Measurements from ENCODE around the gene POLR2F. TPM values are rescaled to one million over a fixed set of nuclear protein-coding genes. Genes with fewer than 3 reads are reported as not detected.
A peak's percentile ranks its signal among the peaks of the same experiment; 100 is the strongest.

POLR2F gene
- 141 and 149 TPM in 2 replicates for total RNA-seq (2014; rRNA removed; shearing (Covaris generic))
- 70.3 and 106 TPM in 2 replicates for polyA plus RNA-seq (2015; cell fraction: cytosol; rRNA removed)
- polyA plus RNA-seq (2015; cell fraction: nucleus; rRNA removed) = 31.7 and 40.3 TPM in 2 replicates

- DNase-seq (ENCODE audit: low read depth) = peak; percentile 87
These were observed at the start of gene POLR2F, which contains the start of gene C22orf23 for GRCh38 chr22:37953437-37954179. Gene POLR2F (plus strand): TSS chr22:37953699. CDS start chr22:37953788, 89 bp downstream. Gene C22orf23 (minus strand): TSS chr22:37953601. CDS start chr22:37953149, 452 bp downstream.

DNA sequence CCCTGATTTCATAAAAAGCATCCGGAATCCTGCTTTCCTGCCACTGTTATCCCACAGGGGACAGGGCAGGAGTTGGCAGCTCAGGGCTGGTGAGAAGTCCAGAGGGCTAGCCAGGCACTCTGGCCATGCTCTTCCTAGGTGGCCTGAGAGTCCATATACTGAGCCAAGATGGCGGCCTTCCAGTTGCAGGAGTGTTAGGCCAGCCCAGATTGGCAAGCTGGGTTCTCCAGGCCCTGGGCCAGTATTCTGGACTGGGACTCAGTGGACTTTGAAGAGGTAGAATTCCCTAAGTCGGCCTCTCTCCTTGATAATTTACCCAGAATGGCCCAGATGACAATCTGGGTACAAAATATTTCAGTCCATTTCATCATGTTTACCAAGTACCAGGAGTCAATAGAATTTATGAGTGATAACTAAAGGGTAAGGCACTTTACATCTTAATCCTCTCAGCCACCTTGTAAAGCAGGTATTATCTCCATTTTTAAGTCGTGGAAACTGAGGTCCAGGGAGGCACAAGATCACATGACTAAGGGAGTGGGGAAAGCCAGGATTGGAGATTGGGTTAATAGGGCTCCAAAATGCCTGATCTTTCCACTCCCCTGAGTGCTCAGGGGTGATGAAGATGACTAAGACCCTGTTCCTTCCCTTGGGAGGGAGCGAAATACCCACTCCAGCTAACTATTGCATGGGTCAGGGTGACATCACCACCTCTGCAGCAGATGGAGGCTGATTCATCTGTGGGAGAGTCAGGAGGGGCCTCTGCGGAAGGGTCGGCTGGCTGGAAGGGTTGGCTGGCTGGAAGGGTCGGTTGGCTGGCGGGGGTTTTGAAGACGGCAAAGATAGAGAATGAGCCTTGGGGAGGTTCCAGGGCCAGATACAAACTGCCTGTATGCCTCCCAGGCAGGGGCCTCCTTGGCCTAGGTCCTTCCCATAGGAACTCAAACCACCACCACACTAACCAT lies 48.6 kb upstream of the POLR2F start:
- DNase-seq (ENCODE audit: low read depth) = peak; percentile 98

- peak; percentile 84 for DNase-seq (ENCODE audit: low read depth)
These were observed 47.8 kb upstream of the POLR2F start, which contains the start of gene MICALL1 for GRCh38 chr22:37905534-37906363. Gene MICALL1 (plus strand): TSS chr22:37906297. CDS start chr22:37906423, 126 bp downstream.

- DNase-seq (ENCODE audit: low read depth) = no peak
These were observed 47.0 kb upstream of the POLR2F start for GRCh38 chr22:37906364-37907008.

GRCh38 chr22:37907036-37907954 lies 46.2 kb upstream of the POLR2F start:
- DNase-seq (ENCODE audit: low read depth) = no peak

DNA sequence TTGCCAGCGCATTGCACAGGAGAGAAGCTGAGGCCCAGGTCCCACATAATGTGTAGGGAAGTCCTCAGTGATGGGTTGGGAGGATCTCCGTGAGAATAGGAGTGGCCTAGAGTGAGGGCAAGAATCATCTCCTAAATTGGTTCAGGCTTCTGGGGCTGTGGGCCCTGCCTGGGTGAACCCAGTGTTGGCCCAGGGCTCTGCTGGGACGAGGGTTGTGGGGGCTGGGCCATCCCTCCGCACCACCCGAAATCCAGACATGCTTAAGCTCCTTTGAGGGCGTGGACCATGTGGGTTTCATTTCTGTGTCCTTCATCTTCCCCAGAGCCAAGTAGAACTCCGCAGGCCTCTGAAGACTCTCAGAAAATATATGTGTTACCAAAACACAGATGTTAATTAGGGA lies 43.7 kb upstream of the POLR2F start:
- no peak for DNase-seq (ENCODE audit: low read depth)

DNA sequence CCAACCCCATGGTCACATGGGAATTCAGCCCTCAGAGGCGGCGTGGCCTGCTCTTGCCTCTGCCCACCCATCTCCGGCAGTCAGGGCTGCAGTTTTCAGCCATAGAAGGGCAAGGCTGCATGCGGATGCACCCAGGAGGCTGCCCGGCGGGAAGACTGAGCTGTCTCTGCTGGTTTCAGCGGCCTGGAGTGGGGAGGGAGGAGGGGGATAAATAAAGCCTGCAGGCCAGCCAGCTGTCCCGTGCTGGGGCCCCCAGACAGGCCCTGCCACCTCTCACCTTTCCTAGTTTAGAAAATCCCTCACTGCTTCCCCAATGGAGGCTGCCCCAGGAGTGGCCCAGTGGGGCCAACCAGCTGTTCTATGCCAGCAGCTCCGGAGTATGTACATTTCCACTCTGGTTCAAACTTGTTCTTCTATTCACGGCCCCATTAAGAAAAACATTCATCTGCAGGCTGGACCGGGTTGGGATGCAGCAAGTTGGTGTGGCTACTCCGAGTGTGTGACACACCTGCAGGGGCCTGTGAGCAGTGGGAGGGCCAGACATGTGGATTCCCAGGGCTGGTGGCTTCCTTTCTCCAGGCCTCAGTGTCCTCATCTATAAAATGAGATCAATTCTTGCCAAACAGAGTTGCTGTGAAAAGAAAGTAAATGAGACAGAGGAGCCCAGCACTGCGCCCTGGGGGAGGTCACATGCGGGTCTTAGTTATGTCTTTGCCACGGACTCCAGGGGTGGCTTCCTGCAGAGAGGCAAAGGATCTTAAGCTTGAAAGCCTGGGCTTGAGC lies 42.4 kb upstream of the POLR2F start:
- DNase-seq (ENCODE audit: low read depth) = no peak

DNA sequence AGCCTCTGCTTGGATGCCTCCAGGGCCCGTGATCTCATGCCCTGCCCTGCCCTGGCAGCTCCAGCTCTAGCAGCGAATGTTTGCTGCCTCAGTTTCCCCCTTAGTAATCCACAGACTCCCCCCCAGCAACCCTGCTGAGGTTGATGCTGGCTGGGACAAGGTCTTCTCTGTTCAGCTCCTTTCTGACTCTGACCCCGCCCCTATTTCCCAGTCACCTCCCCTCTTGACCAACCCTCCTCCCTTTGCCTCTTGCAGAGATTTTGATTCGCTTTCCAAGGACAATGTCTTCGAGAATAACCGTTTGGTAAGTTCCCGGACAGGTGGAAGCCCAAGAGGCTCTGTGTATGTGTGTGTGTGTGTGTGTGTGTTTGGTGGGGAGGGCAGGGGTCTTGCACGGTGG lies 41.8 kb upstream of the POLR2F start:
- no peak for DNase-seq (ENCODE audit: low read depth)

DNA sequence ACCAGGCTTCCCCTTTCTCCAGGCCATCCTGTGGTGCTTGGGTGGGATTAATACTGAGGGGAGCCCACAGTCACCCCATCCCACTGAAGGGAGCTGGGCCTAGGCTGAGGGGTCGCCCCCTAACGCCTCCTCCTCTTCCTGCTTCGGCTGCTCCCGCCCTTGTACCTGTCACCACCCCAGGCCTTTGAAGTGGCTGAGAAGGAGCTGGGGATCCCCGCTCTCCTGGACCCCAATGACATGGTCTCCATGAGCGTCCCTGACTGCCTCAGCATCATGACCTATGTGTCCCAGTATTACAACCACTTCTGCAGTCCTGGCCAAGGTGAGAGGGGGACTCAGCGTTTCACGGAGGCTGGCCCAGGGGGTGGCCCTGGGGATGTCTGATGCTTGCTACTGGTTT lies 41.3 kb upstream of the POLR2F start:
- no peak for DNase-seq (ENCODE audit: low read depth)

- no peak for DNase-seq (ENCODE audit: low read depth)
These were observed 40.2 kb upstream of the POLR2F start for GRCh38 chr22:37913233-37913721.

DNA sequence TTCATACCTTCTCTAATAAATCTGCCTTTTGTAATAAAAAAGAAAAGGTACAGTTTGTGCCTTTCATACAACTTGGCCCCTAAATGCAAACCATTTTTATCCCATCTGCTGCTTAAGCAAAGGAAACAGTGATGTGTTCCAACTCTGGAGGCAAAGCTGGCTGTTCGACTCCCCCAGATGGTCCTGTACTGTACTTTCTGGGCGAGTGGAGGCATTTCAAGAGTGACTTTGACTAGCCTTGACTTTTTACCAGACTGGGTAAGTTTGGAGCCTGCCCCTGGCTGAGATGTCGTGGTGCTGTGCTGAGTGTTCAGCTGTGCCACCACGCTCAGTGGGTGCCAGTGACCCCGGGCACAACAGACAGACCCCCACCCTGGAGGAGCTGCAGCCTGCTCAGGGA lies 37.2 kb upstream of the POLR2F start:
- no peak for DNase-seq (ENCODE audit: low read depth)

DNA sequence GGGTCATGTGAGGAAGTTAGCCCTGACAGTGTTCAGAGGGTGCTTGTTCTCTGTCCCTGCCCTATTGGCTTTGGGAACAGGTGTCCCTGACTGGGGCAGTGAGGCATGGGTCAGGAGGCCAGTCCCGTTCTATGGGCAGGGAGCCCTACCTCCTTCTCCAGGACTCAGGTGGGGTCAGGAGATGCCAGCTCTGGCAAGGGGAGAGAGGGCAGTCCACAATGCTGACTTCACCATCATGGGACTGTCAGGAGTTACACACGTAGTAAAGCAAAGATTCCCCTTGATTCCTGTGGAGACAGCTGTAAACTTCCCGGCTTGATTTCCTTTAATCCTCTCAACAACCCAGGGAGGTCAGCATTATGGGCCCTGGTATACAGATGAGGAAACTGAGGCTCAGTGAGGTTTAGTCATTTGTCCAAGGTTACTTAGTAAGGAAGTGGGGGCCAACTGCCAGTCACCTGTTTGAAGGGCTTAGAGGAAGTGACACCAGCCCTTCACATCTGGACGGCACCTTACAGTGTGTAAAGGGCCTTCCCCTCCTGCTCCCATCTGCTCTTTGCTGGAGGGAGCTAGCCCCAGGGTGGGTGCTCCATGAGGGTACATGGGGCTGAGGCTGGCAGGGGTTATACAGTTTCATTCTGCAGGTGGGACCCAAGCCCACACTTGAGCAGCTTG lies 35.5 kb upstream of the POLR2F start:
- DNase-seq (ENCODE audit: low read depth) = no peak

DNA sequence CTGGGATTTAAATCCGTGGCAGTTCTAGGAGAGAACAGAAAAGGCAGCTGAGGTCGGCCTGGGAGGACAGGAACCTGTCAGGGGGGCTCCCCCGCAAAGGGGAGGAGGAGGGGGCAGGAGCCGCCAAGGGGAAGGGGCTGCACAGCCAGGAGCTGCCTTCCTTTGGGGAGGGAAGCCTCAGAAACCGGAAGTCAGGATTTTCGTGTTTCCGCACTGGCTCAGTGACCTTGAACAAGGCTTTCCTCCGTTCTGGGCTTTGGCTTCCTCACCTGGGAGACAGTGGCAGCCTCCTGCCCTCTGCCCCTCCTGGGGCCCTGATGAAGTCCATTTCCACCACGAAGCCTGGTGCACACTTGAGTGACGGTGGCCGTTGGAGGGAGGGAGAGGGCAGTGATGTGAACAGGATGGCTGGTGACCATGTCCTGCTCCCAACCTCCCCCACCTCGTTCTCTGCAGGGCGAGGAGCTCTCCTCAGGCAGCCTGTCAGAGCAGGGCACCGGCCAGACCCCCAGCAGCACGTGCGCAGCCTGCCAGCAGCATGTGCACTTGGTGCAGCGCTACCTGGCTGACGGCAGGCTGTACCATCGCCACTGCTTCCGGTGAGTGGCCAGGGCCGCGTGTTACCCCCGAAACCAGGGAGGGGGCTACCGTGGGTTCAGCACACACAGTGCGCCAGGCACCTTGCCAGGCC lies 34.8 kb upstream of the POLR2F start:
- no peak for DNase-seq (ENCODE audit: low read depth)

- no peak for DNase-seq (ENCODE audit: low read depth)
These were observed 33.4 kb upstream of the POLR2F start for GRCh38 chr22:37920126-37920525.

DNA sequence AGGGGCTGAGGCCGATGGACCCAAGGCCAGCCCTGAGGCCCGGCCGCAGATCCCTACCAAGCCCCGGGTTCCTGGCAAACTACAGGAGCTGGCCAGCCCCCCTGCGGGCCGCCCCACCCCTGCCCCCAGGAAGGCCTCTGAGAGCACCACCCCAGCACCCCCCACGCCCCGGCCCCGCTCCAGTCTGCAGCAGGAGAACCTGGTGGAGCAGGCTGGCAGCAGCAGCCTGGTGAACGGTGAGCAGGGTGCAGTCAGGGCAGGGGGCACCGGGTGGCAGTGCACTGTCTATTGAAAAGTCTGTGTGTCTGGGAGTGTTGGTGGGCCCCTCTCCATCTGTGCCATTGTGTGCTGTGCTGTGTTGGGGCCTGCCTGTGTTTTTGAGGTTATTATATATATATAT lies 31.3 kb upstream of the POLR2F start:
- no peak for DNase-seq (ENCODE audit: low read depth)

GRCh38 chr22:37923927-37924326 lies 29.6 kb upstream of the POLR2F start:
- DNase-seq (ENCODE audit: low read depth) = no peak
